Lung (tissue), 12 donors: Measurements from ENCODE around the gene MYO1F. TPM values are rescaled to one million over a fixed set of nuclear protein-coding genes. Genes with fewer than 3 reads are reported as not detected.
A peak's percentile ranks its signal among the peaks of the same experiment; 100 is the strongest.

ENCODE experiments used
- ATAC-seq: fragments of 200-7000 bp; cut with Tn5 transposase; one replicate; pipeline ENCODE4 v1.9.1; 2020; ENCODE audit warnings: moderate number of reproducible peaks; ENCODE audit not compliant: insufficient read depth, low FRiP score
- DNase-seq, 3 donors: peaks; one replicate each; pipeline ENCODE4 v3.0.0-alpha.2; 2013 to 2017
- H3K27ac ChIP-seq, 2 donors: one replicate each; pipeline ENCODE4 v1.5.1; 2013; ENCODE audit warnings: mild to moderate bottlenecking in 2 of 2, moderate library complexity in 2 of 2, control low read depth in 1 of 2, inconsistent platforms in 1 of 2, low read depth in 1 of 2, low read length in 1 of 2
- H3K27me3 ChIP-seq, 3 donors: one replicate each; pipeline ENCODE4 v1.5.1; 2013; ENCODE audit warnings: low read length in 2 of 3; ENCODE audit not compliant: control insufficient read depth in 3 of 3, insufficient read depth in 3 of 3
- H3K36me3 ChIP-seq, 4 donors: one replicate each; pipeline ENCODE4 v1.5.1; 2013; ENCODE audit warnings: low read length in 4 of 4, mild to moderate bottlenecking in 1 of 4, moderate library complexity in 1 of 4; ENCODE audit not compliant: control insufficient read depth in 4 of 4, insufficient read depth in 4 of 4
- H3K4me1 ChIP-seq, 5 donors: one replicate each; pipeline ENCODE4 v1.5.1; 2013; ENCODE audit warnings: low read length in 5 of 5, mild to moderate bottlenecking in 2 of 5, moderate library complexity in 1 of 5; ENCODE audit not compliant: control insufficient read depth in 5 of 5, insufficient read depth in 5 of 5
- H3K4me3 ChIP-seq: one replicate; pipeline ENCODE4 v1.5.1; 2013; ENCODE audit warnings: mild to moderate bottlenecking, control low read depth, moderate library complexity
- H3K9ac ChIP-seq, 2 donors: one replicate each; pipeline ENCODE4 v1.5.1; 2013; ENCODE audit warnings: low read length in 2 of 2, control low read depth in 1 of 2; ENCODE audit not compliant: insufficient read depth in 1 of 2
- H3K9me3 ChIP-seq, 4 donors: one replicate each; pipeline ENCODE4 v1.5.1; 2013; ENCODE audit warnings: low read length in 3 of 4, mild to moderate bottlenecking in 1 of 4, moderate library complexity in 1 of 4; ENCODE audit not compliant: control insufficient read depth in 4 of 4, insufficient read depth in 3 of 4
- WGBS, 2 donors: extraction: QIAGEN DNeasy Blood & Tissue Kit; methylation state at CpG; one replicate each; pipeline ENCODE4 v1.1.7; 2013; 5-methylcytosine and 5-hydroxymethylcytosine counted together
- polyA plus RNA-seq, 2 donors: library from polyadenylated mRNA; stranded (reverse); fragments of 200-250 nt; gene quantifications; one replicate each; pipeline ENCODE4 v1.2.1, GENCODE V29; 2013
- total RNA-seq, 2 donors: library from RNA; depleted of rRNA in 1 of 2; stranded (reverse); fragments of >200 nt in 1 of 2; gene quantifications; one replicate each; pipeline ENCODE4 v1.2.1, GENCODE V29; 2014 to 2021
- TF ChIP-seq, protein P1 (sequence below): IDR thresholded peaks from 2 replicates; pipeline ENCODE4 v1.5.1; 2012; ENCODE audit warnings: mild to moderate bottlenecking; ENCODE audit errors: control extremely low read depth, extremely low read depth
- donor health status: control.
- donor health status: control.
- donor health status: Bipolar disorder and iron deficiency.
- donor health status: healthy.
- donor health status: DM: yes; HTN: yes; CAD: no.

The MYO1F gene
- total and polyA plus RNA-seq, 4 donors = 23.4 to 127 (median 73.2) TPM

DNA sequence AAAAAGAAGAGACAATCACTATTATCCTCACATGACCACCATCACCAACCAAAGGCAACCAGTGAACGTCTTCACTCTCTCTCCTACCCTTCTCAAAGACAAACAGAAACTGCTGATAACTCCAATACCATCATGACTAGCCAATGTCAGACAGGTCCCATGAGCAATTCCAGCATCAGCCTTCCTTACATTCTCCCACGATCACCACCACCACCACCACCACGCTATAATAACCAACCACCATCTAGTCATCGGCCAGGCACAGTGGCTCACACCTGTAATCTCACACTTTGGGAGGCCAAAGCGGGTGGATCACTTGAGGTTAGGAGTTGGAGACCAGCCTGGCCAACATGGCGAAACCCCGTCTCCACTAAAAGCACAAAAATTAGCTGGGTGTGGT lies 3.9 kb downstream of the MYO1F start:
- peaks cover 0 to 3% (median 0%) of the 10 kb centered on the region in 4 donors for H3K9me3 ChIP-seq
- TF ChIP-seq, protein P1, sequence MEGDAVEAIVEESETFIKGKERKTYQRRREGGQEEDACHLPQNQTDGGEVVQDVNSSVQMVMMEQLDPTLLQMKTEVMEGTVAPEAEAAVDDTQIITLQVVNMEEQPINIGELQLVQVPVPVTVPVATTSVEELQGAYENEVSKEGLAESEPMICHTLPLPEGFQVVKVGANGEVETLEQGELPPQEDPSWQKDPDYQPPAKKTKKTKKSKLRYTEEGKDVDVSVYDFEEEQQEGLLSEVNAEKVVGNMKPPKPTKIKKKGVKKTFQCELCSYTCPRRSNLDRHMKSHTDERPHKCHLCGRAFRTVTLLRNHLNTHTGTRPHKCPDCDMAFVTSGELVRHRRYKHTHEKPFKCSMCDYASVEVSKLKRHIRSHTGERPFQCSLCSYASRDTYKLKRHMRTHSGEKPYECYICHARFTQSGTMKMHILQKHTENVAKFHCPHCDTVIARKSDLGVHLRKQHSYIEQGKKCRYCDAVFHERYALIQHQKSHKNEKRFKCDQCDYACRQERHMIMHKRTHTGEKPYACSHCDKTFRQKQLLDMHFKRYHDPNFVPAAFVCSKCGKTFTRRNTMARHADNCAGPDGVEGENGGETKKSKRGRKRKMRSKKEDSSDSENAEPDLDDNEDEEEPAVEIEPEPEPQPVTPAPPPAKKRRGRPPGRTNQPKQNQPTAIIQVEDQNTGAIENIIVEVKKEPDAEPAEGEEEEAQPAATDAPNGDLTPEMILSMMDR = no peak
- peaks cover 0 to 6% (median 0%) of the 10 kb centered on the region in 3 donors for H3K27me3 ChIP-seq
- 82 to 85% methylated on average over 7 of the region's 7 CpGs for WGBS, 2 donors
- peaks cover 0 to 11% (median 0%) of the 10 kb centered on the region in 5 donors for H3K4me1 ChIP-seq
- no peak overlapping the region for H3K9ac ChIP-seq
- no peak overlapping the region for H3K27ac ChIP-seq
- ATAC-seq (no peak), DNase-seq (no peak)
- no peak overlapping the region for H3K4me3 ChIP-seq
- H3K36me3 ChIP-seq = no peaks in the 10 kb centered on the region

DNA sequence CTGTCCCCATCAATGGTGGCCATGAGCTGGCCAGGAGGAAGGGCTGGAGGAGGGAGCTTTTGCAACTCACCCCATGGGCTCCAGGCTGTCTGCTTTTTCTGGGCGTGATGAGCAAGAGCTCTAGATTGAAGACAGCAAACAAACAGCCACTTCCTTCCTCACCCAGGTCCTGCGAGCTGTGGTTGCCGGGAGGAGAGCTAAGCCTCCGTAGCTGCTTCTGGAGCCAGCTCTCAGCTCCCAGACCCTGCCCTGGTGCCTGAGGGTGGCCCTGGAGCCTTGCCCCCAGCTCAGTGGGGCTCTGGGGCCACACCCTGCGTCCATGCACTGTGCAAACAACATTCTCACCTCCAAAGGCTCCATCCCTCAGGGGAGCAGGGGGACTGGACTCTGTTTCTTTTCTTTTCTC lies 6.2 kb downstream of the MYO1F start:
- WGBS, 2 donors = 4 to 5% methylated on average over 5 of the region's 5 CpGs
- TF ChIP-seq, protein P1 = no peak
- Histone ChIP-seq H3K9ac (no peak overlapping the region), H3K9me3 (peaks cover 0 to 3% (median 0%) of the 10 kb centered on the region in 4 donors), H3K4me3 (no peak overlapping the region), H3K27me3 (peaks cover 0 to 3% (median 0%) of the 10 kb centered on the region in 3 donors), H3K27ac (peak overlapping the region in 1 of 2 donors; percentile 62), H3K4me1 (peaks cover 0 to 6% (median 0%) of the 10 kb centered on the region in 5 donors), H3K36me3 (no peaks in the 10 kb centered on the region)
- ATAC-seq (peak; percentile 60), DNase-seq (no peak)

- DNase-seq (no peak), ATAC-seq (peak; percentile 45)
- Histone ChIP-seq H3K9ac (no peak overlapping the region), H3K36me3 (no peaks in the 10 kb centered on the region), H3K4me1 (peaks cover 0 to 4% (median 0%) of the 10 kb centered on the region in 5 donors), H3K9me3 (peaks cover 0 to 3% (median 0%) of the 10 kb centered on the region in 4 donors), H3K27me3 (no peaks in the 10 kb centered on the region), H3K4me3 (no peak overlapping the region), H3K27ac (peak overlapping the region in 1 of 2 donors; percentile 83)
- TF ChIP-seq, protein P1 = no peak
- 28 to 47% methylated on average over 5 of the region's 5 CpGs for WGBS, 2 donors
Measured at GRCh38 chr19:8569066-8569771, 8.0 kb downstream of the MYO1F start.
